ENCODE measurements around the gene MXD3.
"Not testable (repeated sequence)": the region's sequence is repeated elsewhere in the genome, so short reads cannot be mapped to it uniquely, and the experiment has no call there.

The MXD3 gene

DNA sequence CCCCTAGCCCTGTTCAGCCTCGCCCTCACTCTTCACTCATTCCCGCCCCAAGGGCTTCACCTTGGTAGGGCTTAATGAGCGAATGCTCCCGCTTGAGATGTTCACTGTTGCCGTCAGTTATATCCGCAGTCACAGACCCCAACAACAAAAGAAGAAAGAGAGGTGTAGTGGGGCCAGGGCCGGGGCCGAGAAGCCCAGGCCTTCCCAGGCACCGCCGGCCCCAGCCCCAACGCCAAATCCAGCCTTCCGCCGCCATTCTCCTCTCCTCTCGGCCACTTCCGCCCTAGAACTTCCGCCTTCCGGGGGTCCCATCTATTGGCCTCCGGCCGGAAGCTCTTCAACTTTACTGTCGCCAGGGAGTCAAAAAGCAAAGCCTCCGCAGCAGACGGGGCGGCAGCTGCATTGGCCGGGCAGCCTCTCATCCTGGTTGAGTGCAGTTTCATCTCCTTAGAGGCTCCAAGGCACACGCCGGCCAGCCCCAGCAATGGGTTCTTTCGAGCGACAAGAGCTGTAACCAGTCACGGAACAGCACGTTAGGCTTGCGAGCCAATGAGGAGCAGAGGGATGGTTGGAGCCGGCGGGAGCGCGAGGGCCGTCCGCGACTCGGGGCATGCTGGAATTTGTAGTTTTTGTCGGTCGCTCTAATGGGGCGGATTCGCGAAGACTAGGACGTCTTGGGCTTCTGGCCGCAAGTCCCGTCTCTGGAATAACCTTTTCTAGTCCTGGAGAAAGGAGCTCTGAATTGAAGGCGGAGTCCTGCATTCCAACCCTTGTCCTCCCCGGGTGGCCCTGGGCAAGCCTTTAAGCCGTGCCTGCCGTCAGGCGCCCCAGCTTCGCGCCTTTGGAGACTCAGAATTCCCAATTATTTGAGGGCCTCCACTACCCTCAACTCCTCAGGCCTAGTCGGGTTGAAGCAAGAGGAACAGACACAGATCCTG lies 40.0 kb upstream of the MXD3 start, which contains the start of gene LMAN2:
TSS of gene LMAN2 (minus strand) at position 277 of the 938 bp plus-strand sequence. CDS start at position 256, 21 bp downstream.
- Mint-ChIP-seq H3K4me1 (ENCODE audit: low read depth) (peaks cover 73% of the 10 kb centered on the region), H3K27me3 (no peaks in the 10 kb centered on the region), H3K9me3 (peaks cover 6% of the 10 kb centered on the region), H3K27ac (peak within 1 kb of the TSS; percentile 100), H3K4me3 (peak within 1 kb of the TSS; percentile 96), H3K36me3 (ENCODE audit: low read depth) (peaks cover 44% of the 10 kb centered on the region)
- intact Hi-C loops (cut with micrococcal nuclease) = no loop called here

DNA sequence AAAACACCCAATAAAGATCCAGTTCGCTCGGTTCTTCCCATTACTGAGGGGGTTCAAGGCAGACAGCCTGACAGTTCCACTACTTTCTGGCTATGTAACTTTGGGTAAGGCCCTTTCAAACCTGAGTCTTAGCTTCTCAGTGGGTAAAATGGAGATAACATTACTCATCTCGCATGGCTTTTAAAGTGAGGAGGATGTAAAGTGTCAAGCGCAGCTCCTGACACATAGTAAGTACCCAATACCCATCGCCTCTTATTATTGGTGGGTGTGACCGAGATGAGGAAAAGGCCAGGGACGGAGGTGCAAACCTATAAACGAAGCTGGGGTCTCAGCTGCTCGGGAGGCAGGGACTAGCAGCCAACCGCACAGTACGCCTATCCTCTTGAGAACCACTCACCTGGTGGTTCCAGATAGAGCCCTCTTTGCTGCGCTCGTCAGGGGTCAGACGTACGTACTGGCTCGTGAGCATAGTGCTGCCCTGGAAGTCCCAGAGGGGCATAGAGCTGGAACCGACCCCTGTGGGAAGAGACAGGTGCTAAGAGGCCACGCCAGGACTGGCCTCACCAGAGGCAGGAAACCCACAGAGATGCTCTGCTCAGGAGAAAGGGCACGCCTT lies 39.2 kb upstream of the MXD3 start:
- intact Hi-C loops (cut with micrococcal nuclease) = no loop called here
- Mint-ChIP-seq H3K4me3 (peak overlapping the region; percentile 96), H3K9me3 (peaks cover 5% of the 10 kb centered on the region), H3K36me3 (ENCODE audit: low read depth) (peaks cover 52% of the 10 kb centered on the region), H3K27me3 (no peaks in the 10 kb centered on the region), H3K27ac (peak overlapping the region; percentile 100), H3K4me1 (ENCODE audit: low read depth) (peaks cover 66% of the 10 kb centered on the region)

DNA sequence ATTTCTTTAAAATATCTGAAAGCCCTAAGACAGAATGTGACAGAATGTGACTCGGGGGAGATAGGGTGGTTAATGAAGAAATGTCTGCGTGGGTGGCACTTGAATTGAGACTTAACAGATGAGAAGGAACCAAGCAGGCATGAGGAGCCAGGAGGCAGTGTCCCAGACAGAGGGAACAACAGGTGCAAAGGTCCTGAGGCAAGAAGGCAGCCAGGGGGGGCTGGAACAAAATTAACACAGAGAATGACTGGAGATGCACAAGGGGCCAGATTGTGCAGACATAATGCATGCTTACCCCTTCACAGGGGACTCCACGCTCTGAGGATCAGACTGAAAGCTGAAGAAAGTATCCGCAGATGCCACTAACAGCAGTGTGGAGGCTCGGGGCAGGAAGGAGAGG lies 38.1 kb upstream of the MXD3 start:
- Mint-ChIP-seq H3K27me3 (no peaks in the 10 kb centered on the region), H3K36me3 (ENCODE audit: low read depth) (peaks cover 63% of the 10 kb centered on the region), H3K4me1 (ENCODE audit: low read depth) (peaks cover 55% of the 10 kb centered on the region), H3K27ac (no peak overlapping the region), H3K4me3 (peak overlapping the region; percentile 62), H3K9me3 (no peaks in the 10 kb centered on the region)
- intact Hi-C loops (cut with micrococcal nuclease) = no loop called here

DNA sequence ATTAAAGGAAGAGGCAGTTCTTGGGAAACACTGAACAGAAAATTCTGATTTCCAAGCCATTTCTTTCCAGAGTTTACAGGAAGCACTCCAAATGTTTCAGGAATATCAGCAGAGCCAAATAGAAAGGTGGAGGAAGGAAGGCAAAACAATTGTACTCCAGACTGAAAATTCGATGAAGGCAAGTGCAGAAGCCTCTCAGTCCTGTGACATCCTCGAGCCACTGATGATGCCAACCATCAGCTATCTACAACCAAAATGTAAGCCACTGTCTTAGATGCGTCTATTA lies 37.6 kb upstream of the MXD3 start:
- intact Hi-C loops (cut with micrococcal nuclease) = no loop called here
- H3K27me3 Mint-ChIP-seq = no peaks in the 10 kb centered on the region
- H3K9me3 Mint-ChIP-seq = no peaks in the 10 kb centered on the region
- H3K4me3 Mint-ChIP-seq = no peak overlapping the region
- H3K27ac Mint-ChIP-seq = no peak overlapping the region
- H3K4me1 Mint-ChIP-seq (ENCODE audit: low read depth) = peaks cover 50% of the 10 kb centered on the region
- peaks cover 67% of the 10 kb centered on the region for H3K36me3 Mint-ChIP-seq (ENCODE audit: low read depth)

DNA sequence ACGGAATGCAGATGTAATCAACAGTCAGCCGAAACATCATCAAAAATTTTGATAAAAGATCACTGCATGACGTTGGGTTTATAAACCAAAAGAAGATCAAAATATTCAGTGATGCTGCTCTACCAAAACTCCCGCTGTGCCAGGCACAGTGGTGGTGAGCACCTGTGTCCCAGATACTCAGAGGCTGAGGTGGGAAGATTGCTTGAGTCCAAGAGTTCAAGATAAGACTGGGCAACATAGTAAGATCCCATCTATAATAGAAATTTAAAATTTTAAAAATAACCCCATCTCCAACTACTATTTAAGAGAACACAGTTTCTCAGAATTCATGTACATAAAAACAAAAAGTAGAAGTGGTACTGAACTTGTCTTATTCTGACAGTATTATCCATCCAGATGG lies 36.0 kb upstream of the MXD3 start:
- Mint-ChIP-seq H3K4me3 (no peak overlapping the region), H3K9me3 (no peaks in the 10 kb centered on the region), H3K36me3 (ENCODE audit: low read depth) (peaks cover 77% of the 10 kb centered on the region), H3K4me1 (ENCODE audit: low read depth) (peaks cover 42% of the 10 kb centered on the region), H3K27me3 (no peaks in the 10 kb centered on the region), H3K27ac (no peak overlapping the region)
- intact Hi-C loops (cut with micrococcal nuclease) = no loop called here

DNA sequence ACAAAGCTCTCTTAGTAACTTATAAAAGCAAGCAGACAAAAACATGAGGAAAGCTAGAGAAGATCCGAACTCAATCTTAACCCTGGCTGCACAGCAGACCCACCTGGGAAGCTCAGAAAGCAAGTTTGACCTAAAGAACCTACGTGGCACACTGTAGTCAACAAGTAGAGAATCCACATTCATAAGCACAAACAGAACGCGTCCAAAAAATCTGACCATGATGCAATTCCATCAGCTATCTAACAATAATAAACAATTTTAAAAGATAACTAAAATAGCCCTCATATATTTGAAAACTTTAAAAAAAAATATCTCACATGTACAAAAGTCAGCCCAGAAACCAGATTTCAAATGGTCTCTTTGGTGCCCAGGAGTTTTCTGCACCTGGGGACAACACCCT lies 35.1 kb upstream of the MXD3 start:
- Mint-ChIP-seq H3K27ac (no peak overlapping the region), H3K4me1 (ENCODE audit: low read depth) (peaks cover 33% of the 10 kb centered on the region), H3K9me3 (no peaks in the 10 kb centered on the region), H3K4me3 (no peak overlapping the region), H3K36me3 (ENCODE audit: low read depth) (peaks cover 82% of the 10 kb centered on the region), H3K27me3 (no peaks in the 10 kb centered on the region)
- intact Hi-C loops (cut with micrococcal nuclease) = no loop called here

DNA sequence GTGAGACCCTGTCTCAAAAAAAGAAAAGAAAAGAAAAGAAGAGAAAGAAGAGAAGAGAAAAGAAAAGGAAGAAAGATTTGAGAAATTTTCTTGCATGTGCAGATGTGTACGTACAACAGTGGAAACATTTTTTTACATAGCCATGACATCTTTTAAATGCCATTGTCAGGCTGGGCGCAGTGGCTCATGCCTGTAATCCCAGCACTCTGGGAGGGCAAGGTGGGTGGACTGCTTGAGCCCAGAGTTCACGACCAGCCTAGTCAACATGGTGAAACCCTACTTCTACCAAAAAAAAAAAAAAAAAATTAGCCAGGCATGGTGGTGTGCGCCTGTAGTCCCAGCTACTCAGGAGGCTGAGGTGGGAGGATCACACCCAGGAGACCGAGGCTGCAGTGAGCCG lies 33.2 kb upstream of the MXD3 start:
- Mint-ChIP-seq H3K4me1 (ENCODE audit: low read depth) (peaks cover 32% of the 10 kb centered on the region), H3K9me3 (no peaks in the 10 kb centered on the region), H3K27ac (no peak overlapping the region), H3K4me3 (no peak overlapping the region), H3K36me3 (ENCODE audit: low read depth) (peaks cover 83% of the 10 kb centered on the region), H3K27me3 (no peaks in the 10 kb centered on the region)
- intact Hi-C loops (cut with micrococcal nuclease) = no loop called here

DNA sequence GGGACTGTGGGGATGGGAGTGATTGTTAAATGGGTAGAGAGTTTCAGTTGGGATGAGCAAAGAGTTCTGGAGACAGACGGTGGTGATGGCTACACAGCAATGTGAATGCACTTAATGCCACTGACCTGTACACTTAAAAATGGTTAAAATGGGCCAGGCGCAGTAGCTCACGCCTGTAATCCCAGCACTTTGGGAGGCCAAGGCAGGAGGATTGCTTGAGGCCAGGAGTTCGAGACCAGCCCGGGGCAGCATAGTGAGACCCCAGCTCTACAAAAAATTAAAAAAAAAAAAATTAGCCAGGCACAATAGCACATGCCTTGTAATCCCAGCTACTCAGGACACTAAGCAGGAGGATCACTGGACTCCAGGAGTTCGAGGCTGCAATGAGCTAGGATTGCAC lies 32.1 kb upstream of the MXD3 start:
- H3K4me1 Mint-ChIP-seq (ENCODE audit: low read depth) = peaks cover 21% of the 10 kb centered on the region

DNA sequence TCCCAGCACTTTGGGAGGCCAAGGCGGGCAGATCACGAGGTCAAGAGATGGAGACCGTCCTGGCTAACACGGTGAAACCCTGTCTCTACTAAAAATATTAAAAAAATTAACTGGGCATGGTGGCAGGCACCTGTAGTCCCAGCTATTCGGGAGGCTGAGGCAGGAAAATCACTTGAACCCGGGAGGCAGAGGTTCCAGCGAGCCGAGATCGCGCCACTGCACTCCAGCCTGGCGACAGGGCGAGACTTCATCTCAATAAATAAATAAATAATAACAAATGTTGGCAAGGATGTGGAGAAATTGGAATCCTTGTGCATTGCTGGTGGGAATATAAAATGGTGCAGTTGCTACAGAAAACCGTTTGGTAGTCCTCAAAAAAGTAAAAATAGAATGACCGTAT lies 31.3 kb upstream of the MXD3 start:
- H3K9me3 Mint-ChIP-seq; intact Hi-C loops (cut with micrococcal nuclease); H3K27me3 Mint-ChIP-seq; H3K27ac Mint-ChIP-seq; H3K4me3 Mint-ChIP-seq: not testable (repeated sequence)
- Mint-ChIP-seq H3K4me1 (ENCODE audit: low read depth) (peaks cover 21% of the 10 kb centered on the region), H3K36me3 (ENCODE audit: low read depth) (peaks cover 85% of the 10 kb centered on the region)

More for the DNA sequence above, 32.1 kb upstream of the MXD3 start:
- Mint-ChIP-seq H3K27ac (no peak overlapping the region), H3K9me3 (no peaks in the 10 kb centered on the region), H3K36me3 (ENCODE audit: low read depth) (peaks cover 83% of the 10 kb centered on the region), H3K4me3 (no peak overlapping the region), H3K27me3 (no peaks in the 10 kb centered on the region)
- intact Hi-C loops (cut with micrococcal nuclease) = no loop called here

DNA sequence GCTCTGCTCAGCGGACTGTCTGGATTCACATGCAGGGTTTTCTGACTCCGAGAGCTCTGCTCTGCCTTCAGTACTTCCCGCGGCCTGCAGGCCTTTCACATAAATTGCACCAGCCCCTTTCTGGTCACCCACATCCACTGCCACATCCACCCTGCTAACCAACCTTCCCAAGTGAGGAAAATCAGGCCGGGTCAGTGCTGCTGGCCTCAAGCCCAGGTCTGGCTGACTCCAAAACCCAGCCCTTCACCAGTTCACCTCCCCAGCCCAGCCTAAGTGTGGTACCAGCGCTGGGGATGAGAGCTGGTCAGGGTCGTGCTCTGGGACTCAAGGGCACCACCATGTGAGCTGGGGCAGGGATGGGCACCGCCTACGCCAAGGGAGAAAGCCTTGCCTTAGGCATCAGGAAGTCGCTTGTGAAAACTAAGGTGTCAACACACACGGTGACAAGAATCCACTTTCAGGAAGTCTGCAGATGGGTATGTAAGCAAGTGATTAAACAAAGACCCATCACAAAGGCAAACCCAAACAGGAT lies 27.5 kb upstream of the MXD3 start:
- intact Hi-C loops (cut with micrococcal nuclease) = no loop called here

DNA sequence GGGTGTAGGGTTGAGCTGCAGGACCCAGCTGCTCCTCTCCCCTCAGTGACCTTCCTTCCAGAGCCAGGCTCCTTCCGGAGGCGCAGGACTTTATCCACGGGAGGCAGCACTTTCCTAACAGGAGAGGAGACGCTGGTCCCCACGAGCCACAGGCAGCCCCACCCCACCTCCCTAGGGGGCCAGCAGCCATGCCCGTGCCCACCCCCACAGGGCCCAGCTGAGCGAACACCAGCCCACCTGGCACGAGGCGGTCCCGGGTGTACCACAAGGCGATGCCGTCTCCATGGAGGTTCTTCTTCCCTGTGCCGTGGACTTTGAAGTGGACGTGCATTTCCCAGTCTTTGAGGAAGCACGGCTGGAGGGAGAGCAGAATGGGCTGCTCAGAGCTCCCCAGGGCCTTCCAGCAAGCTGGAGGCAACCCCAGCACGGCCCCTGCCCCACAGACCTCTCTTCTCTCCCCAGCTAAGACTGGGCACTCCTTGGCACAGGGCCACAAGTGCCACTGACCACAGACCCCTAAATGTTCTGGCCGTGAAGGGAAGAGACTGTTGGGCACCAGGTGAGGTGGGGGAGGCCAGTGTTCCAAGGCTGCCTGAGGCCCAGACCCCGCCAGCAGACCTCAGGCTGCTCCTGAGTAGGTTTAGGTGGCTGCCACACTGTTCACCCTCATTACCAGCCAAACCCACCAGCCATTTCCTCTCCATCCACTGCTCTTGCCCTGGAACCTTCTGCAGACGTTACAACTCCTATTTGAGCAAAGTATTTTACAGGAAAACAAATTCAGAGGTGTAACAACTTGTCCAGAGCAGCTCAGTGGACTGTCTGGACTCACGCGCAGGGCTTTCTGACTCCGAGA lies 26.8 kb upstream of the MXD3 start:
- Mint-ChIP-seq H3K9me3 (no peaks in the 10 kb centered on the region), H3K27ac (no peak overlapping the region), H3K4me1 (ENCODE audit: low read depth) (peaks cover 26% of the 10 kb centered on the region), H3K27me3 (no peaks in the 10 kb centered on the region), H3K4me3 (no peak overlapping the region), H3K36me3 (ENCODE audit: low read depth) (peaks cover 91% of the 10 kb centered on the region)
- intact Hi-C loops (cut with micrococcal nuclease) = no loop called here

More for the DNA sequence above, 27.5 kb upstream of the MXD3 start:
- Mint-ChIP-seq H3K9me3 (no peaks in the 10 kb centered on the region), H3K27me3 (no peaks in the 10 kb centered on the region), H3K36me3 (ENCODE audit: low read depth) (peaks cover 89% of the 10 kb centered on the region), H3K27ac (no peak overlapping the region), H3K4me3 (no peak overlapping the region), H3K4me1 (ENCODE audit: low read depth) (peaks cover 23% of the 10 kb centered on the region)

DNA sequence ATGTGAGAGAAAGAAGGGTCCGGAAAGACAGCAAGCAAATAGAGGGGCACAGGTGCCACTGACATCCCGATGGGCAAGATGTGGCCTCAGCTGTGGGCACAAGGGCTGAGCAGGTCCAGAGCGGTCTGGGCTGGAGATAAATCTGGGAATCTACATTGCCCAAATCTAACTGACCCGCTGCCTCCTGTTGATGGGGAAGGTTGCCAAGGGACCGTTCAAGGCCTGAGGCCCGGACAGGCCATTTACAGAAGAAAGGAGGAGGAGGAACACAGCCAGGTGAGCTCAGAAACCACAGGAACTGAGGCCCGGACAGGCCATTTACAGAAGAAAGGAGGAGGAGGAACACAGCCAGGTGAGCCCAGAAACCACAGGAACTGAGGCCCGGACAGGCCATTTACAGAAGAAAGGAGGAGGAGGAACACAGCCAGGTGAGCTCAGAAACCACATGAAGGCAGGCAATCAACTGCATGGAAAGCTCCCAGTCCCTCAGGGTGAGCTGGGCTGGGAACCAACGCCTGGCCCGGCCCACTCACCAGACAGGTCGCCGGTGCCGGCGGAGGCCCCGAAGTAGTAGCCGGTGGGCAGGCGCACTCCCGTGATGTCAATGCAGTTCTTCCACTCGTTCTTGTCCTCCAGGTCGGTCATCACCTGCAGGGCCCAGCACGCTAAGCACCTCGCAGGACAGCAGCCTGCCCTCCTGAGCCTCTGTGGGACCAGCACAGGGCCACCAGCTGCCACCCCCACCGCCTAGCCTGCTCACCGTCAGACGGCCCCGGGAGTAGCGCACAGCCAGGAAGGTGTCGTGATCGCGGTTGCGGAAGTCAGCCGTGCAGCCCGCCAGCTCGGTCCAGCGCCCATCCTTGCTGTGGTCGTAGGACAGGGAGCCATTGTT lies 25.2 kb upstream of the MXD3 start:
- Mint-ChIP-seq H3K27me3 (no peaks in the 10 kb centered on the region), H3K27ac (no peak overlapping the region), H3K4me3 (no peak overlapping the region), H3K36me3 (ENCODE audit: low read depth) (peaks cover 95% of the 10 kb centered on the region), H3K4me1 (ENCODE audit: low read depth) (peaks cover 34% of the 10 kb centered on the region), H3K9me3 (no peaks in the 10 kb centered on the region)
- intact Hi-C loops (cut with micrococcal nuclease) = no loop called here

DNA sequence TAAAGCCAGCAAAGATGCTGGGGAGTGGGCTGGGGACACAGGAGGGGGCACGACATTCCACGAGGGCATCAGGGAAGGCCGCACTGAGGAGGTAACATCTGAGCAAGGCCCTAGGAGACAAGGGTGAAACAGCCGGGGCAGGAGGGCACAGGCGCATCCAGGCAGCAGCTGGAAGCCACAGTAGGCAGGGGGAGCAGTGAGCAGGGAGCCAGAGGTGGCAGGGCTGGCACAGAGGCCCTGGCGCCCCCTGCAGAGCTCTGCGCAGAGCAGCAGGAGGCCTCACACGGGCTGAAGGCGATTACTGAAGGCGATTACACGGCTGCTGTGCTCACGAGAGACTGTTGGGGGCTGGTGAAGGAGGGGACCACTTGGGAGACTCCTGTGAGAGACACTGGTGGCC lies 24.4 kb upstream of the MXD3 start:
- Mint-ChIP-seq H3K4me3 (no peak overlapping the region), H3K4me1 (ENCODE audit: low read depth) (peaks cover 32% of the 10 kb centered on the region), H3K27me3 (no peaks in the 10 kb centered on the region), H3K27ac (no peak overlapping the region), H3K36me3 (ENCODE audit: low read depth) (peaks cover 95% of the 10 kb centered on the region), H3K9me3 (no peaks in the 10 kb centered on the region)
- intact Hi-C loops (cut with micrococcal nuclease) = no loop called here
